ENCODE results near the gene PRR33.
"Not testable (repeated sequence)": the region's sequence is repeated elsewhere in the genome, so short reads cannot be mapped to it uniquely, and the experiment has no call there.

PRR33 gene

GRCh38 chr11:1887451-1888346 is 4.0 kb downstream of the PRR33 start:
- Histone ChIP-seq H3K36me3 (ENCODE audit: control insufficient read depth, insufficient read depth, low read length) (peaks cover 47% of the 10 kb centered on the region), H3K4me3 (replicated peaks; ENCODE audit: low read depth, low read length) (no peak overlapping the region), H3K27me3 (replicated peaks; ENCODE audit: control insufficient read depth, insufficient read depth, low read length) (no peaks in the 10 kb centered on the region)

DNA sequence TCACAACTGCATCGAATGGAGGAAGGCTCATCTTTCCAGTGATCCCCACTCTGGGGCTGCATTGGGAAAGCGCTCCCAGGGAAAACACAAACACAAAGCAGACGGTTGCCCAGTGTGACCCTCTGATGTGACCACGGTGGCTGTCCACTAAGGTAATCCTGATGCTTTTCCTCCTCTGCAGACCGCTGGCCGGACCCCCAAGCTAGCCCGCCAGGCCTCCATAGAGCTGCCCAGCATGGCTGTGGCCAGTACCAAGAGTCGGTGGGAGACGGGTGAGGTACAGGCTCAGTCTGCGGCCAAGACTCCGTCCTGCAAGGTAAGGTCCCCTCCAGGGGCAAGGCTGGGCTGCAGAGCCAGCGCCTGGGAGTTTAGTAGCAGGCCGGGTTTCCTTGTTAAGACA is 5.1 kb downstream of the PRR33 start:
- peaks cover 49% of the 10 kb centered on the region for H3K36me3 ChIP-seq (ENCODE audit: control insufficient read depth, insufficient read depth, low read length)

More at GRCh38 chr11:1887451-1888346, 4.0 kb downstream of the PRR33 start:
- TF ChIP-seq CTCF (IDR thresholded peaks at IDR 0.05; ENCODE audit: insufficient read depth, low read length, poor library complexity, severe bottlenecking), result no peak
- no peak for DNase-seq (ENCODE audit: extremely low read depth, insufficient read length)

GRCh38 chr11:1884303-1884700 is 7.4 kb downstream of the PRR33 start:
- peaks cover 57% of the 10 kb centered on the region for H3K36me3 ChIP-seq (ENCODE audit: control insufficient read depth, insufficient read depth, low read length)
- no peaks in the 10 kb centered on the region for H3K27me3 ChIP-seq (replicated peaks; ENCODE audit: control insufficient read depth, insufficient read depth, low read length)
- DNase-seq (ENCODE audit: extremely low read depth, insufficient read length), result no peak
- no peak for TF ChIP-seq CTCF (IDR thresholded peaks at IDR 0.05; ENCODE audit: insufficient read depth, low read length, poor library complexity, severe bottlenecking)
- no peak overlapping the region for H3K4me3 ChIP-seq (replicated peaks; ENCODE audit: low read depth, low read length)

More for the DNA sequence above, 5.1 kb downstream of the PRR33 start:
- H3K27me3 ChIP-seq (replicated peaks; ENCODE audit: control insufficient read depth, insufficient read depth, low read length); DNase-seq (ENCODE audit: extremely low read depth, insufficient read length); H3K4me3 ChIP-seq (replicated peaks; ENCODE audit: low read depth, low read length): not testable (repeated sequence)

DNA sequence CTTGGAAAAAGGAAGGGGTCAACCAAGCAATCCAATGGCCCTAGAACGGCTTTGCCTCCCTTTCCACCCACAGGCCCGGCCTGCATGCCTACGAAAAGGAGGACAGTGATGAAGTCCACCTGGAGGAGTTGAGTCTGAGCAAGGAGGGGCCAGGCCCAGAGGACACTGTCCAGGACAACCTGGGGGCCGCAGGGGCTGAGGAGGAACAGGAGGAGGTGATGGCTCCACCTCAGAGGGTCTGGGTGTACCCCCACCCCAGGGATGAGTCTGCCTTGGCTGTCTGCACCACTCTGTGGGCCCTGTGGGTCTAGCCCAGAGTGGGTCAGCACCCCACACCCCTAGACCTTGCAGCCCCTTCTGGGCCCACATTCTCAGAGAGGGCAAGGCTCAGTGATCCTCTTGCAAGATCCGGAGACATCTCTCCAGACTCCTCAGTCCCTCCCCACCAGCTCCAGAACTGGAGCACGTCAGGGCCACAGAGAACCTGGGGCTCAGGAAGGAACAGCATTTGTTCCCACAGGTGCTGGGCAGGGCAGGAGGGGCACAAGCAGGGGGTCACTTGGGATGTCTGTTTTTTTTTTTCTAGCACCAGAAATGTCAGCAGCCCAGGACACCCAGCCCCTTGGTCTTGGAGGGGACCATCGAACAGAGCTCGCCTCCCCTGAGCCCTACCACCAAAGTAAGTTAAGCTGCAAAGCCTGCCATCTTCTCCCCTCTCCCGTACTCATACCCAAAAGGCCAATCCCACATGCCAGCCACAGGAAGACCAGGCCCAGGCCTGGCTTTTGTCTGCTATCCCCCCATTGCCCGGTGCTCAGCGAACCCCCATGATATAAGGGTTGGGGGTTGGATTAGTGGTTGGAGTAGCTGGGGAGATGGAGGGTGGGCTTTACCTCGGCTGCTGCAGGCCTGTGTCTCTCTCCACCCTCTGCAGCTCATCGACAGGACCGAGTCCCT is 8.1 kb downstream of the PRR33 start:
- no peak for TF ChIP-seq CTCF (IDR thresholded peaks at IDR 0.05; ENCODE audit: insufficient read depth, low read length, poor library complexity, severe bottlenecking)
- DNase-seq (ENCODE audit: extremely low read depth, insufficient read length), result no peak
- no peaks in the 10 kb centered on the region for H3K27me3 ChIP-seq (replicated peaks; ENCODE audit: control insufficient read depth, insufficient read depth, low read length)
- no peak overlapping the region for H3K4me3 ChIP-seq (replicated peaks; ENCODE audit: low read depth, low read length)
- H3K36me3 ChIP-seq (ENCODE audit: control insufficient read depth, insufficient read depth, low read length), result peaks cover 54% of the 10 kb centered on the region

DNA sequence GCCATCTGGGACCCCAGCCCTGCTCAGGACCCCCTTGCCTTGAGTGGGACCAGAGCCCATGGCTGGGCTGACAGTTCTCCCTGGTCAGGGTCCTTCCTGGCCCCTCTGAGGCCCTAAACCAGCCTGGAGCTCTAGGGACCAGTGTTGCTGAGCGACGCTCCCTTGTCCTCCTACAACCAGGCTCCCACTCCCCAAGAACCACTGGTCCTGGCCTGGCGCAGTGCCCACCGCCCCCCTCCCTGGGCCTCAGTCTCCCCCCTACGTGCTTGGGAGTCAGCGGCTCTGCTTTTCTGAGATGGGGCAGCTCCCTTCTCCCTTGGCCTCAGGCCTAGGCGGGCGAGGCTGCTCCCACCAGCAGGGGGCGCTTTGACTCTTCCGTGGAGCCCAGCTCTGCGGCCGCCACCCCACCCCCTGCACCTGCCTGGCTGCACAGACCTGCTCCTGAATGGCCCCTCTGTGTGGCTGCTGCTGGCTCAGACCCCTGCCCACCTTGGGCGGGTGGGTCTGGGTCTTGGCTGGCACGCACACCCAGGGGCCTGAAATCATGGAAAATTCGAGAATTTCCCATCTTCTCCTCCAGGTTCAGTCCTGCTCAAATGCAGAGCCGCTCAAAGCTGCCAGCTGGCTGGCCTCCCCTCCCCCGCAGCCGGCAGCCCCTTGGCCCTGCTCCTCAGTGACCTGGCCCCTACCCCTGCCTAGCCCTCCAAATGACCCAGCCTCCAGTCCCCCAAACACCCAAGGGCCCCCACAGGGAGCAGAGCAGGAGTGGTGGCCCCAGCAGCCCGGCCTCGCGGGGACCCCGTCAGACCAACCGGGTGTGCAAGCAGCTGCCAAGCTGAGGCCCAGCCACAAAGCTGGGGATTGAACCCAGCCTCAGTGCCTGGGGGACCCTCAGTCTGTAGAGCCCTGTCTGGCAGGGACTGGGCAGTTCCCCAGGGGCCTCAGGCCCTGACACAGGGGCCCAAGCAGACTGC is 9.1 kb downstream of the PRR33 start:
- peak; percentile 95 for TF ChIP-seq CTCF (IDR thresholded peaks at IDR 0.05; ENCODE audit: insufficient read depth, low read length, poor library complexity, severe bottlenecking)
- DNase-seq (ENCODE audit: extremely low read depth, insufficient read length), result peak; percentile 66

More for the DNA sequence above, 9.1 kb downstream of the PRR33 start:
- peaks cover 45% of the 10 kb centered on the region for H3K36me3 ChIP-seq (ENCODE audit: control insufficient read depth, insufficient read depth, low read length)
- H3K4me3 ChIP-seq (replicated peaks; ENCODE audit: low read depth, low read length), result no peak overlapping the region
- no peaks in the 10 kb centered on the region for H3K27me3 ChIP-seq (replicated peaks; ENCODE audit: control insufficient read depth, insufficient read depth, low read length)

Data from GM06990 (cell line).